SK-N-MC (cell line): ENCODE data around the gene FTL.
"Not testable (repeated sequence)": the region's sequence is repeated elsewhere in the genome, so short reads cannot be mapped to it uniquely, and the experiment has no call there.

Source experiments
- DNase-seq: peaks from one replicate; pipeline ENCODE4 v3.0.0-alpha.2; 2011; ENCODE audit warnings: low read depth, low spot score
- H3K27ac ChIP-seq: fragments of 200-600 bp; sonication (generic); 2 replicates; pipeline ENCODE4 v1.5.1; 2016; ENCODE audit warnings: mixed run types
- H3K36me3 ChIP-seq: fragments of 200-600 bp; sonication (generic); 2 replicates; pipeline ENCODE4 v1.6.1; 2017; ENCODE audit warnings: antibody characterized with exemption, low read length, mixed read lengths; ENCODE audit not compliant: insufficient read depth
- H3K4me3 ChIP-seq: fragments of 200-600 bp; sonication (generic); 2 replicates; pipeline ENCODE4 v1.5.1; 2016
- H3K9ac ChIP-seq: fragments of 200-600 bp; sonication (generic); 2 replicates; pipeline ENCODE4 v1.8.0; 2017; ENCODE audit warnings: mixed run types, mixed read lengths; ENCODE audit not compliant: insufficient read length
- H3K9me3 ChIP-seq: fragments of 200-600 bp; sonication (generic); 2 replicates; pipeline ENCODE4 v1.6.1; 2017; ENCODE audit warnings: low read depth, mild to moderate bottlenecking, antibody characterized with exemption, low read length, moderate library complexity, mixed read lengths
- EZH2 ChIP-seq: fragments of 200-600 bp; sonication (generic); IDR thresholded peaks from one replicate; pipeline ENCODE4 v1.6.1; 2017; ENCODE audit warnings: antibody characterized with exemption
- FOXP2 ChIP-seq: optimal IDR thresholded peaks from 2 replicates; pipeline ENCODE3; 2011; ENCODE audit warnings: mild to moderate bottlenecking, moderate library complexity; ENCODE audit not compliant: insufficient read depth; ENCODE audit errors: extremely low read length, control extremely low read depth
- POLR2AphosphoS5 ChIP-seq: IDR thresholded peaks from 2 replicates; pipeline ENCODE4 v1.6.1; 2012; ENCODE audit warnings: mild to moderate bottlenecking, low read depth, low read length, borderline replicate concordance

FTL gene

DNA sequence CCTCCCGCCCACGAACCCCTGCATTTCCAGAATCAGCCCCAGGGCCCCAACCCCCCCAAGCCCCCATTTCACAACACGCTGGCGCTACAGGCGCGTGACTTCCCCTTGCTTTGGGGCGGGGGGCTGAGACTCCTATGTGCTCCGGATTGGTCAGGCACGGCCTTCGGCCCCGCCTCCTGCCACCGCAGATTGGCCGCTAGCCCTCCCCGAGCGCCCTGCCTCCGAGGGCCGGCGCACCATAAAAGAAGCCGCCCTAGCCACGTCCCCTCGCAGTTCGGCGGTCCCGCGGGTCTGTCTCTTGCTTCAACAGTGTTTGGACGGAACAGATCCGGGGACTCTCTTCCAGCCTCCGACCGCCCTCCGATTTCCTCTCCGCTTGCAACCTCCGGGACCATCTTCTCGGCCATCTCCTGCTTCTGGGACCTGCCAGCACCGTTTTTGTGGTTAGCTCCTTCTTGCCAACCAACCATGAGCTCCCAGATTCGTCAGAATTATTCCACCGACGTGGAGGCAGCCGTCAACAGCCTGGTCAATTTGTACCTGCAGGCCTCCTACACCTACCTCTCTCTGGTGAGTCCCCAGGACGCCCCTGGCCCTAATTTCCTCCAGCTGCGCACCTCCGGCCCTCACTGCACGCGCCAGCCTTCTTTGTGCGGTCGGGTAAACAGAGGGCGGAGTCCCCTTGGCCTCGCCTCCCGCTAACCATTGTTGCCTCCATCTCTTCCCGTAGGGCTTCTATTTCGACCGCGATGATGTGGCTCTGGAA, at the start of gene FTL:
Gene FTL (plus strand): TSS at position 270 of the 766 bp plus-strand sequence. CDS start 199 bp downstream, at position 469.
- peak within 1 kb of the TSS; percentile 96 for H3K27ac ChIP-seq
- DNase-seq: no peak
- no peaks in the 10 kb centered on the region for H3K9me3 ChIP-seq
- TF ChIP-seq EZH2 (no peak), POLR2AphosphoS5 (peak; percentile 100)
- peak within 1 kb of the TSS; percentile 98 for H3K4me3 ChIP-seq
- H3K36me3 ChIP-seq: peaks cover 17% of the 10 kb centered on the region
- H3K9ac ChIP-seq: peak within 1 kb of the TSS; percentile 86

- H3K9me3 ChIP-seq: no peaks in the 10 kb centered on the region
- DNase-seq: no peak
- H3K36me3 ChIP-seq: peaks cover 28% of the 10 kb centered on the region
- TF ChIP-seq EZH2 (no peak), FOXP2 (no peak), POLR2AphosphoS5 (no peak)
- no peak overlapping the region for H3K27ac ChIP-seq
- H3K4me3 ChIP-seq: no peak overlapping the region
- H3K9ac ChIP-seq: no peak overlapping the region
Measured at GRCh38 chr19:48915757-48916156, 49.4 kb upstream of the FTL start.

GRCh38 chr19:48918071-48918470, 47.0 kb upstream of the FTL start:
- Histone ChIP-seq H3K4me3 (no peak overlapping the region), H3K27ac (no peak overlapping the region), H3K9ac (no peak overlapping the region), H3K9me3 (no peaks in the 10 kb centered on the region), H3K36me3 (peaks cover 14% of the 10 kb centered on the region; the same call in 1 of the 2 replicates)
- no peak for DNase-seq
- no peak for TF ChIP-seq POLR2AphosphoS5
- no peak for TF ChIP-seq FOXP2
- no peak for TF ChIP-seq EZH2

GRCh38 chr19:48918801-48919247, 46.3 kb upstream of the FTL start:
- H3K36me3 ChIP-seq: peaks cover 8% of the 10 kb centered on the region; the same call in 1 of the 2 replicates
- no peak overlapping the region for H3K9ac ChIP-seq

GRCh38 chr19:48919271-48919670, 45.8 kb upstream of the FTL start:
- H3K36me3 ChIP-seq, DNase-seq, H3K27ac ChIP-seq, H3K4me3 ChIP-seq, H3K9me3 ChIP-seq, H3K9ac ChIP-seq: not testable (repeated sequence)

More at GRCh38 chr19:48918801-48919247, 46.3 kb upstream of the FTL start:
- Histone ChIP-seq H3K9me3 (no peaks in the 10 kb centered on the region), H3K27ac (no peak overlapping the region), H3K4me3 (no peak overlapping the region)
- no peak for DNase-seq
- no peak for TF ChIP-seq EZH2
- TF ChIP-seq FOXP2: no peak
- TF ChIP-seq POLR2AphosphoS5: no peak

GRCh38 chr19:48920949-48921348, 44.2 kb upstream of the FTL start:
- H3K27ac ChIP-seq: no peak overlapping the region
- H3K9me3 ChIP-seq: no peaks in the 10 kb centered on the region
- no peak overlapping the region for H3K4me3 ChIP-seq
- peaks cover 8% of the 10 kb centered on the region; the same call in 1 of the 2 replicates for H3K36me3 ChIP-seq
- no peak for DNase-seq
- TF ChIP-seq FOXP2 (no peak), POLR2AphosphoS5 (no peak), EZH2 (no peak)
- no peak overlapping the region for H3K9ac ChIP-seq

GRCh38 chr19:48921721-48922500, 43.2 kb upstream of the FTL start:
- DNase-seq: no peak
- Histone ChIP-seq H3K27ac (no peak overlapping the region), H3K4me3 (no peak overlapping the region), H3K36me3 (peaks cover 8% of the 10 kb centered on the region; the same call in 1 of the 2 replicates), H3K9ac (no peak overlapping the region), H3K9me3 (no peaks in the 10 kb centered on the region)
- no peak for TF ChIP-seq POLR2AphosphoS5
- TF ChIP-seq EZH2: no peak
- no peak for TF ChIP-seq FOXP2

- no peak for DNase-seq
- no peak for TF ChIP-seq POLR2AphosphoS5
- no peak for TF ChIP-seq EZH2
- H3K9ac ChIP-seq: no peak overlapping the region
- no peak overlapping the region for H3K4me3 ChIP-seq
- H3K27ac ChIP-seq: no peak overlapping the region
- H3K36me3 ChIP-seq: peaks cover 8% of the 10 kb centered on the region; the same call in 1 of the 2 replicates
- H3K9me3 ChIP-seq: no peaks in the 10 kb centered on the region
Measured at GRCh38 chr19:48922548-48923490, 42.3 kb upstream of the FTL start.
